AG04450 (cell line): Measurements from ENCODE around the gene SAP30BP. TPM values are rescaled to one million over a fixed set of nuclear protein-coding genes. Genes with fewer than 3 reads are reported as not detected.

Source experiments
- CTCF ChIA-PET: fragments of 300-600, 350-600 bp; formaldehyde crosslinking; extraction: SDS; loops from one replicate; lab custom pipeline; 2022; ENCODE audit warnings: antibody characterized with exemption, inconsistent platforms; lab: Charles Lee
- POLR2A ChIA-PET: fragments of 350-600 bp; formaldehyde crosslinking; extraction: SDS; loops from one replicate; lab custom pipeline; 2021; ENCODE audit warnings: antibody characterized with exemption, inconsistent platforms; lab: Yijun Ruan, JAX
- DNase-seq: peaks from one replicate; pipeline ENCODE4 v3.0.0-alpha.2; 2011; ENCODE audit warnings: low read depth, low spot score
- H3K27ac ChIP-seq: one replicate; pipeline ENCODE4 v1.5.1; 2012; ENCODE audit warnings: low read depth, low read length, control low read depth
- H3K27me3 ChIP-seq: one replicate; pipeline ENCODE4 v1.6.0; 2012; ENCODE audit warnings: low read length; ENCODE audit not compliant: control insufficient read depth, insufficient read depth
- H3K4me3 ChIP-seq: 2 replicates; pipeline ENCODE4 v1.5.1; 2011; ENCODE audit warnings: mild to moderate bottlenecking, low read depth, low read length, control low read depth
- H3K9me3 ChIP-seq: 2 replicates; pipeline ENCODE4 v1.5.1; 2012; ENCODE audit warnings: low read length; ENCODE audit not compliant: control insufficient read depth, insufficient read depth
- polyA plus RNA-seq: library from polyadenylated mRNA; depleted of rRNA; stranded (reverse); fragments of >200 nt; gene quantifications from 2 replicates; pipeline ENCODE4 v1.2.3, GENCODE V29; 2011
- TF ChIP-seq, protein P1 (sequence below): IDR thresholded peaks from 2 replicates; pipeline ENCODE4 v1.5.1; 2011; ENCODE audit warnings: low read depth, low read length, control low read depth, inconsistent platforms

The SAP30BP gene
- polyA plus RNA-seq, 1 experiment, result 75.4 TPM

DNA sequence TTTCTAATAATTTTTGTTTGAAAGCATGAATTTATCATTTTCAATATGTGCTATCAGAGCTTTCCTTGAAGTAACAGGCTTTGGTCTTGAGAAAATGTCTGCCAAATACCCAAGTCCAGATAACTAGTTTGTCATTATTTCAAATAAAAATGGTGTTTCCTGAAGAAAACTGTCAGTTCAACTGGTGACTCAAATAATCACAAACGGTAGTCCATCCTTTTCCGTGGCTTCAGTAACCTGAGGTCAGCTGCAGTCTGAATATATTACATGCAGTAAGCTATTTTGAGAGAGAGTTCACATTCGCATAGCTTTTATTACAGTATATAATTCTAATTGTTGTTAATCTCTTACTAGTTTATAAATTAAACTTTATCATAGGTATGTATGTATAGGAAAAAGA, 9.3 kb downstream of the SAP30BP start:
- no peak overlapping the region for H3K4me3 ChIP-seq

DNA sequence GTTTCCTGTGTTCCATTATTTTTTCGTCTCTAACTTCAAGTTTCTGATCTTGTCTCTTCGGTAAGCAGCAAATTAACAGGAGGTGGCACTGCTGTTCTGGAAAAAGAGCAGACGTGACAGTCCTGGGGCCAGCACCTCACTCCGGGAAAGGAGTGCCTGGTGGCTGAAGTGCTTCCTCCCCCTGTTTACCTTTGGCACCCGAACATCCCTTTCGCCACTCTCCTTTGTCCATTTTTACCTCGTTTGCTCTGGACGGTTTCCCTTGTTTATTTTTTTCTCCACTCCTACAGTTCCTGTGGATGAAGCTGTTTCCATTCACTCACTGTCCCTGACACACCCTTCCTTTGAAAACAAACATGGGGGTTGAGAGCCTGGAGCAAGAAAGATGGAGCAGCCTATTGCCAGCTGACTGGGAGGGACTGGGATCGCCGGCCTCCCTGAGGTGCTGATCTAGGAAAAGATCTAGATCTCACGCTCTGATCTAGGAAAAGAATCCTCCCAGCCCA, 12.6 kb downstream of the SAP30BP start:
- ChIA-PET CTCF (interaction anchor here (1.2 to 8.0 kb wide), 3 partner anchors 8 to 69 kb away, joined by 3 to 85 read pairs (median 4); partner anchors contain the start of gene SMIM5), POLR2A (no interaction called here)
- TF ChIP-seq, protein P1, sequence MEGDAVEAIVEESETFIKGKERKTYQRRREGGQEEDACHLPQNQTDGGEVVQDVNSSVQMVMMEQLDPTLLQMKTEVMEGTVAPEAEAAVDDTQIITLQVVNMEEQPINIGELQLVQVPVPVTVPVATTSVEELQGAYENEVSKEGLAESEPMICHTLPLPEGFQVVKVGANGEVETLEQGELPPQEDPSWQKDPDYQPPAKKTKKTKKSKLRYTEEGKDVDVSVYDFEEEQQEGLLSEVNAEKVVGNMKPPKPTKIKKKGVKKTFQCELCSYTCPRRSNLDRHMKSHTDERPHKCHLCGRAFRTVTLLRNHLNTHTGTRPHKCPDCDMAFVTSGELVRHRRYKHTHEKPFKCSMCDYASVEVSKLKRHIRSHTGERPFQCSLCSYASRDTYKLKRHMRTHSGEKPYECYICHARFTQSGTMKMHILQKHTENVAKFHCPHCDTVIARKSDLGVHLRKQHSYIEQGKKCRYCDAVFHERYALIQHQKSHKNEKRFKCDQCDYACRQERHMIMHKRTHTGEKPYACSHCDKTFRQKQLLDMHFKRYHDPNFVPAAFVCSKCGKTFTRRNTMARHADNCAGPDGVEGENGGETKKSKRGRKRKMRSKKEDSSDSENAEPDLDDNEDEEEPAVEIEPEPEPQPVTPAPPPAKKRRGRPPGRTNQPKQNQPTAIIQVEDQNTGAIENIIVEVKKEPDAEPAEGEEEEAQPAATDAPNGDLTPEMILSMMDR, result no peak
- no peaks in the 10 kb centered on the region for H3K27me3 ChIP-seq
- no peak overlapping the region for H3K27ac ChIP-seq
- no peak overlapping the region for H3K4me3 ChIP-seq
- no peaks in the 10 kb centered on the region for H3K9me3 ChIP-seq
- DNase-seq, result no peak

More for the DNA sequence above, 9.3 kb downstream of the SAP30BP start:
- Histone ChIP-seq H3K27ac (no peak overlapping the region), H3K27me3 (no peaks in the 10 kb centered on the region), H3K9me3 (no peaks in the 10 kb centered on the region)
- TF ChIP-seq, protein P1, result no peak
- ChIA-PET POLR2A (no interaction called here), CTCF (interaction anchor here (0.8 to 8.0 kb wide), 4 partner anchors 10 to 264 kb away, joined by 3 to 214 read pairs (median 10); partner anchors contain the start of gene SMIM5)
- no peak for DNase-seq

DNA sequence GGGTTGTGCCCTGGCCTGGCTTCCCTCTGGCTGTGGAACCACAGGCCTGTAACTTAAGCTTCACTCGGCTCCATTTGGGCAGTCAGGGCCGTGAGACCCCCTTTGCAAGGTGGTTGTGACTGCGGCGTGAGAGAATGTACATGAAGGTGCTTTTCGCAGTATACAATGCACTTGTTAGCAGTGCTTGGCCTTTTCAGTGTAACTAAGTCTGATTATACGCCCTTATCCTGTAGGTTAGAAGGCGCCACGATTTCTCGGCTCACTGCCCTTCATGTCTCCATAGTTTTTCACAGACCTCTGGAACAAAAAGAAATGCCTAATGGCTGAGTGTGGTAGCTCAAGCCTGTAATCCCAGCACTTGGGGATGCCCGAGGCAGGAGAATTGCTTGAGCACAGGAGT, 13.3 kb downstream of the SAP30BP start:
- no peak for DNase-seq
- Histone ChIP-seq H3K4me3 (no peak overlapping the region), H3K9me3 (no peaks in the 10 kb centered on the region), H3K27me3 (no peaks in the 10 kb centered on the region), H3K27ac (peak overlapping the region; percentile 31)
- ChIA-PET CTCF (interaction anchor here (1.1 to 8.0 kb wide), 4 partner anchors 9 to 73 kb away, joined by 3 to 85 read pairs (median 4); partner anchors contain the start of gene SMIM5), POLR2A (no interaction called here)
- TF ChIP-seq, protein P1, result no peak

DNA sequence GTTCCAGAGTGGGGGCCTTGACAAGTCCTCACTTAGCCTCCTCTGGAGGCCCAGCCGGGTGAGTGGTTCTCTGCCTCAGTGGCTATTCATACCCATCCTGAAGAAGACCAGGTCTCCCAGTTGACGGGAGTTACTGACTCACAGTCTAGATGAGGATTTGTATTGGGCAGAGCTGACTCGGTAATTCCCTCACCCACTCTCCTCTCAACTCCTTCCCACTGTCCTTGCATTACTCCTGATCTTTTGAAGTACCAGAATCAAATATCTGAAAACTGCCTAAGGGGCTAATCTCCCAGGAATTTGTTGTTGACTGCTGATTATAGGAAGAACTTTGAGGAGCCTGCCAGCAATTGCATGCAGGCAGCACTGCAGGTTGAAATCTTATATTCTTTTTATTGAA, 14.2 kb downstream of the SAP30BP start:
- CTCF ChIA-PET, result interaction anchor here (1.1 to 8.0 kb wide), 2 partner anchors 67 to 72 kb away, joined by 4 to 85 read pairs; no protein-coding TSS in a partner anchor
- no peak overlapping the region for H3K4me3 ChIP-seq
- TF ChIP-seq, protein P1, result no peak
- H3K27me3 ChIP-seq, result no peaks in the 10 kb centered on the region
- H3K27ac ChIP-seq, result no peak overlapping the region
- POLR2A ChIA-PET, result interaction anchor here (0.9 kb wide), 1 partner anchor 67 kb away, joined by 3 read pairs; no protein-coding TSS in a partner anchor
- DNase-seq, result no peak
- no peaks in the 10 kb centered on the region for H3K9me3 ChIP-seq

DNA sequence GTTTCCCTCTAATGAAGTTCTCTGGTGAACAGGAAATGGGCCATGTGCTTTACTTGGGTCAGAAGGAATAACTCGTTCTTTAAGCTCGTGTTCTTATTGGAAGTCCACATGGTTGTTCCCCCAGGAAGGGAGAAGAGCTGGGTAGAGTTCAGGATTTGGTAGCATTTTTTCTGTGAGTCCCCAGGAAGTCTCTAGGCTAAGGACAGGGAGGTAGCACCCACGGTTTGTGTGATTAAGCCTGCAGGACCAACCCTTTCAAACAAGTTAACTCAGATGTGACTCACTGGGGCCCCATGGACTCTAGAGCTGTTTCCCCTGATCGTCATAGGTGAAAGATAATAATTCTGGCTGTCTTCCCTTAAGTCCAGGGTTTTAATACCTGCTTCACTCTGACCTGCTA, 16.4 kb downstream of the SAP30BP start:
- Histone ChIP-seq H3K27me3 (no peaks in the 10 kb centered on the region), H3K27ac (no peak overlapping the region), H3K4me3 (no peak overlapping the region), H3K9me3 (no peaks in the 10 kb centered on the region)
- POLR2A ChIA-PET, result interaction anchor here (0.6 to 0.7 kb wide), 2 partner anchors 10 to 87 kb away, joined by 3 to 7 read pairs; no protein-coding TSS in a partner anchor
- CTCF ChIA-PET, result interaction anchor here (0.6 to 8.0 kb wide), 5 partner anchors 9 to 167 kb away, joined by 3 to 85 read pairs (median 10); partner anchors contain the start of gene SMIM5
- no peak for DNase-seq
- TF ChIP-seq, protein P1, result no peak
